HepG2 (cell line): ENCODE measurements around the gene ISCA1. TPM values are rescaled to one million over a fixed set of nuclear protein-coding genes. Genes with fewer than 3 reads are reported as not detected.
A peak's percentile ranks its signal among the peaks of the same experiment; 100 is the strongest.

Experiments
- ASH2L ChIP-seq: fragments of 300-600, 200-600 bp; sonication (generic); IDR thresholded peaks from 2 replicates; pipeline ENCODE4 v1.7.0; 2017; ENCODE audit warnings: low read depth, mild to moderate bottlenecking, moderate library complexity, mixed read lengths, low read length; ENCODE audit not compliant: insufficient read length
- ATM ChIP-seq: fragments of 450-650 bp; IDR thresholded peaks from 2 replicates; pipeline ENCODE4 v1.7.1; 2017; ENCODE audit warnings: mild to moderate bottlenecking, borderline replicate concordance
- CREB1 ChIP-seq, 2 experiments: fragments of 450-650 bp in 1 of 2; IDR thresholded peaks; 2 replicates each; pipeline ENCODE4 v1.6.1; 2016 to 2017; ENCODE audit warnings: control low read depth in 1 of 2, mild to moderate bottlenecking in 1 of 2, missing compliant biosample characterization in 1 of 2, missing genetic modification characterization in 1 of 2
- FOXK2 ChIP-seq: fragments of 450-650 bp; IDR thresholded peaks from 2 replicates; pipeline ENCODE4 v1.6.1; 2016
- GATAD1 ChIP-seq: IDR thresholded peaks from 2 replicates; pipeline ENCODE4 v1.6.1; 2016; ENCODE audit warnings: missing genetic modification reagents, missing compliant biosample characterization
- MED1 ChIP-seq: sonication (generic); formaldehyde crosslinking; IDR thresholded peaks from 2 replicates; pipeline ENCODE4 v1.4.0; 2020; ENCODE audit warnings: missing genetic modification reagents
- MTF2 ChIP-seq: sonication (generic); formaldehyde crosslinking; IDR thresholded peaks from 2 replicates; pipeline ENCODE4 v1.5.0; 2020; ENCODE audit warnings: missing genetic modification reagents, borderline replicate concordance
- RAD21 ChIP-seq: fragments of 450-650 bp; formaldehyde crosslinking; IDR thresholded peaks from 2 replicates; pipeline ENCODE4 v1.5.0; 2020; ENCODE audit warnings: mild to moderate bottlenecking
- RXRB ChIP-seq: IDR thresholded peaks from 2 replicates; pipeline ENCODE4 v1.6.1; 2016; ENCODE audit warnings: borderline replicate concordance, missing genetic modification reagents, missing compliant biosample characterization
- STAG1 ChIP-seq: sonication (generic); formaldehyde crosslinking; IDR thresholded peaks from 2 replicates; pipeline ENCODE4 v1.4.0; 2020; ENCODE audit warnings: missing genetic modification reagents
- THAP11 ChIP-seq: IDR thresholded peaks from 2 replicates; pipeline ENCODE4 v1.6.1; 2016; ENCODE audit warnings: missing biosample characterization, missing genetic modification reagents
- ZNF547 ChIP-seq: sonication (generic); formaldehyde crosslinking; IDR thresholded peaks from 2 replicates; pipeline ENCODE4 v1.5.1; 2020; ENCODE audit warnings: mild to moderate bottlenecking, missing genetic modification reagents
- polyA plus RNA-seq, 8 experiments: library from polyadenylated mRNA; depleted of rRNA in 3 of 8; stranded (reverse) in 7 of 8; unstranded in 1 of 8; fragments of >200 nt; fragmentation: Illumina TruSeq in 4 of 8; extraction: Trizol in 4 of 8; gene quantifications; 2 replicates each; pipeline versions ENCODE4 v1.2.1 to v1.2.3, GENCODE V29; 2011 to 2016; ENCODE audit warnings: low read depth in 4 of 8, missing spikeins in 1 of 8, mixed read lengths in 1 of 8; ENCODE audit not compliant: insufficient read depth in 1 of 8
- total RNA-seq, 5 experiments: library from RNA; depleted of rRNA; stranded (reverse); fragments of >200 nt; fragmentation: Illumina TruSeq; extraction: Trizol; gene quantifications; 2 replicates each; pipeline ENCODE4 v1.2.3, GENCODE V29; 2016; ENCODE audit warnings: low read depth in 1 of 5
- TF ChIP-seq, protein P1 (sequence below): IDR thresholded peaks from 2 replicates; pipeline ENCODE4 v1.6.1; 2016; ENCODE audit warnings: low read depth
- TF ChIP-seq, protein P2 (sequence below): sonication (generic); formaldehyde crosslinking; IDR thresholded peaks from 2 replicates; pipeline ENCODE4 v1.4.0; 2020; ENCODE audit warnings: missing genetic modification reagents
- TF ChIP-seq, protein P3 (sequence below): IDR thresholded peaks from 2 replicates; pipeline ENCODE4 v1.6.1; 2016
- TF ChIP-seq, protein P4 (sequence below): sonication (generic); formaldehyde crosslinking; IDR thresholded peaks from 2 replicates; pipeline ENCODE4 v1.4.0; 2020; ENCODE audit warnings: missing genetic modification reagents
- TF ChIP-seq, protein P5 (sequence below), 2 experiments: sonication (generic) in 1 of 2; formaldehyde crosslinking in 1 of 2; IDR thresholded peaks; 2 replicates each; pipeline versions ENCODE4 v1.4.0 to v1.6.1; 2018 to 2020; ENCODE audit warnings: missing genetic modification reagents in 2 of 2, borderline replicate concordance in 1 of 2, low read depth in 1 of 2, mild to moderate bottlenecking in 1 of 2, missing biosample characterization in 1 of 2
- TF ChIP-seq, protein P6 (sequence below): sonication (generic); formaldehyde crosslinking; IDR thresholded peaks from 2 replicates; pipeline ENCODE4 v1.4.0; 2020; ENCODE audit warnings: missing genetic modification reagents

ISCA1 gene
- total and polyA plus RNA-seq, 2 of the 13 experiments (the other 11 are each of a cell fraction or from before 2014, with no cell fraction given): 29.2 to 40.9 TPM

DNA sequence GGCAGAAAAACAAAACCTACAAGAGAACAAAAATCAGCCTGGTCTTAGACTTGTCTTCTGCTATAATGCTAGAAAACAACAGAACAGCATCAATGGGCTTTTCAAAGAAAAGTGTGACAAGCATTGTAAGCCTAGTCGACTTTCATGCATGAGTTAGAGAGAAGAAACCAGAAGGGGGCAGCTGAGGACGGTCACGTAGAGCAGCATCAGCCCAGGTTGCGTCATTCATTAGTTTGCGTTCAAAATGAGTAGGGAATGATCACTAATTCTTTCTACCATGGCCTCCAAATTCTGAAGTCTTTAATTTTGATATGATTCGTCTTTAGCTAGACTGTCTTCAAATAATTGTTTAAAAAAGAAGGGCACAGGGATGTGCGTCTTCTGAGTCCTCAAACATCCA lies 4.7 kb upstream of the ISCA1 start (continued):
- TF ChIP-seq RAD21 (CRISPR knock-in tag): 0 out of 2 replicates have a peak, but pooled peaks have one; percentile 21
- TF ChIP-seq MED1 (CRISPR knock-in tag): peak; percentile 23; the same call in 1 of the 2 replicates
- TF ChIP-seq RXRB (CRISPR knock-in tag): peak; percentile 55; the same call in 1 of the 2 replicates
- peak; percentile 49 for TF ChIP-seq STAG1 (CRISPR knock-in tag)
- TF ChIP-seq, protein P1, sequence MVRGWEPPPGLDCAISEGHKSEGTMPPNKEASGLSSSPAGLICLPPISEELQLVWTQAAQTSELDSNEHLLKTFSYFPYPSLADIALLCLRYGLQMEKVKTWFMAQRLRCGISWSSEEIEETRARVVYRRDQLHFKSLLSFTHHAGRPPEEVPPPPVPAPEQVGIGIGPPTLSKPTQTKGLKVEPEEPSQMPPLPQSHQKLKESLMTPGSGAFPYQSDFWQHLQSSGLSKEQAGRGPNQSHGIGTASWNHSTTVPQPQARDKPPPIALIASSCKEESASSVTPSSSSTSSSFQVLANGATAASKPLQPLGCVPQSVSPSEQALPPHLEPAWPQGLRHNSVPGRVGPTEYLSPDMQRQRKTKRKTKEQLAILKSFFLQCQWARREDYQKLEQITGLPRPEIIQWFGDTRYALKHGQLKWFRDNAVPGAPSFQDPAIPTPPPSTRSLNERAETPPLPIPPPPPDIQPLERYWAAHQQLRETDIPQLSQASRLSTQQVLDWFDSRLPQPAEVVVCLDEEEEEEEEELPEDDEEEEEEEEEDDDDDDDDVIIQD (CRISPR knock-in tag): 0 out of 2 replicates have a peak, but pooled peaks have one; percentile 49
- TF ChIP-seq ATM: no peak
- TF ChIP-seq, protein P2, sequence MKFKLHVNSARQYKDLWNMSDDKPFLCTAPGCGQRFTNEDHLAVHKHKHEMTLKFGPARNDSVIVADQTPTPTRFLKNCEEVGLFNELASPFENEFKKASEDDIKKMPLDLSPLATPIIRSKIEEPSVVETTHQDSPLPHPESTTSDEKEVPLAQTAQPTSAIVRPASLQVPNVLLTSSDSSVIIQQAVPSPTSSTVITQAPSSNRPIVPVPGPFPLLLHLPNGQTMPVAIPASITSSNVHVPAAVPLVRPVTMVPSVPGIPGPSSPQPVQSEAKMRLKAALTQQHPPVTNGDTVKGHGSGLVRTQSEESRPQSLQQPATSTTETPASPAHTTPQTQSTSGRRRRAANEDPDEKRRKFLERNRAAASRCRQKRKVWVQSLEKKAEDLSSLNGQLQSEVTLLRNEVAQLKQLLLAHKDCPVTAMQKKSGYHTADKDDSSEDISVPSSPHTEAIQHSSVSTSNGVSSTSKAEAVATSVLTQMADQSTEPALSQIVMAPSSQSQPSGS (CRISPR knock-in tag): peak; percentile 66; the same call in 1 of the 2 replicates
- TF ChIP-seq, protein P3, sequence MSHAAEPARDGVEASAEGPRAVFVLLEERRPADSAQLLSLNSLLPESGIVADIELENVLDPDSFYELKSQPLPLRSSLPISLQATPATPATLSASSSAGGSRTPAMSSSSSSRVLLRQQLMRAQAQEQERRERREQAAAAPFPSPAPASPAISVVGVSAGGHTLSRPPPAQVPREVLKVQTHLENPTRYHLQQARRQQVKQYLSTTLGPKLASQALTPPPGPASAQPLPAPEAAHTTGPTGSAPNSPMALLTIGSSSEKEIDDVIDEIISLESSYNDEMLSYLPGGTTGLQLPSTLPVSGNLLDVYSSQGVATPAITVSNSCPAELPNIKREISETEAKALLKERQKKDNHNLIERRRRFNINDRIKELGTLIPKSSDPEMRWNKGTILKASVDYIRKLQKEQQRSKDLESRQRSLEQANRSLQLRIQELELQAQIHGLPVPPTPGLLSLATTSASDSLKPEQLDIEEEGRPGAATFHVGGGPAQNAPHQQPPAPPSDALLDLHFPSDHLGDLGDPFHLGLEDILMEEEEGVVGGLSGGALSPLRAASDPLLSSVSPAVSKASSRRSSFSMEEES (CRISPR knock-in tag): 0 out of 2 replicates have a peak, but pooled peaks have one; percentile 33
- TF ChIP-seq ASH2L: peak; percentile 24
- peak; percentile 52; the same call in 1 of the 2 replicates for TF ChIP-seq CREB1 (IDR thresholded peaks at IDR 0.05)
- no peak for TF ChIP-seq CREB1 (CRISPR knock-in tag; IDR thresholded peaks at IDR 0.05)
- no peak for TF ChIP-seq MTF2 (CRISPR knock-in tag)
- TF ChIP-seq, protein P4, sequence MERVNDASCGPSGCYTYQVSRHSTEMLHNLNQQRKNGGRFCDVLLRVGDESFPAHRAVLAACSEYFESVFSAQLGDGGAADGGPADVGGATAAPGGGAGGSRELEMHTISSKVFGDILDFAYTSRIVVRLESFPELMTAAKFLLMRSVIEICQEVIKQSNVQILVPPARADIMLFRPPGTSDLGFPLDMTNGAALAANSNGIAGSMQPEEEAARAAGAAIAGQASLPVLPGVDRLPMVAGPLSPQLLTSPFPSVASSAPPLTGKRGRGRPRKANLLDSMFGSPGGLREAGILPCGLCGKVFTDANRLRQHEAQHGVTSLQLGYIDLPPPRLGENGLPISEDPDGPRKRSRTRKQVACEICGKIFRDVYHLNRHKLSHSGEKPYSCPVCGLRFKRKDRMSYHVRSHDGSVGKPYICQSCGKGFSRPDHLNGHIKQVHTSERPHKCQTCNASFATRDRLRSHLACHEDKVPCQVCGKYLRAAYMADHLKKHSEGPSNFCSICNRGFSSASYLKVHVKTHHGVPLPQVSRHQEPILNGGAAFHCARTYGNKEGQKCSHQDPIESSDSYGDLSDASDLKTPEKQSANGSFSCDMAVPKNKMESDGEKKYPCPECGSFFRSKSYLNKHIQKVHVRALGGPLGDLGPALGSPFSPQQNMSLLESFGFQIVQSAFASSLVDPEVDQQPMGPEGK (CRISPR knock-in tag): 0 out of 2 replicates have a peak, but pooled peaks have one; percentile 19
- TF ChIP-seq GATAD1 (CRISPR knock-in tag): peak; percentile 38; the same call in 1 of the 2 replicates
- TF ChIP-seq, protein P5, sequence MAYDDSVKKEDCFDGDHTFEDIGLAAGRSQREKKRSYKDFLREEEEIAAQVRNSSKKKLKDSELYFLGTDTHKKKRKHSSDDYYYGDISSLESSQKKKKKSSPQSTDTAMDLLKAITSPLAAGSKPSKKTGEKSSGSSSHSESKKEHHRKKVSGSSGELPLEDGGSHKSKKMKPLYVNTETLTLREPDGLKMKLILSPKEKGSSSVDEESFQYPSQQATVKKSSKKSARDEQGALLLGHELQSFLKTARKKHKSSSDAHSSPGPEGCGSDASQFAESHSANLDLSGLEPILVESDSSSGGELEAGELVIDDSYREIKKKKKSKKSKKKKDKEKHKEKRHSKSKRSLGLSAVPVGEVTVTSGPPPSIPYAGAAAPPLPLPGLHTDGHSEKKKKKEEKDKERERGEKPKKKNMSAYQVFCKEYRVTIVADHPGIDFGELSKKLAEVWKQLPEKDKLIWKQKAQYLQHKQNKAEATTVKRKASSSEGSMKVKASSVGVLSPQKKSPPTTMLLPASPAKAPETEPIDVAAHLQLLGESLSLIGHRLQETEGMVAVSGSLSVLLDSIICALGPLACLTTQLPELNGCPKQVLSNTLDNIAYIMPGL (CRISPR knock-in tag; IDR thresholded peaks at IDR 0.05; ENCODE audit: borderline replicate concordance in 1 of 2, low read depth in 1 of 2): 0 out of 4 replicates have a peak, but pooled peaks of 1 of the 2 experiments have one; percentile 37
- peak; percentile 49; the same call in 1 of the 2 replicates for TF ChIP-seq THAP11 (CRISPR knock-in tag)
- TF ChIP-seq, protein P6, sequence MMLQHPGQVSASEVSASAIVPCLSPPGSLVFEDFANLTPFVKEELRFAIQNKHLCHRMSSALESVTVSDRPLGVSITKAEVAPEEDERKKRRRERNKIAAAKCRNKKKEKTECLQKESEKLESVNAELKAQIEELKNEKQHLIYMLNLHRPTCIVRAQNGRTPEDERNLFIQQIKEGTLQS (CRISPR knock-in tag): peak; percentile 74
- no peak for TF ChIP-seq ZNF547 (CRISPR knock-in tag)
- TF ChIP-seq FOXK2: no peak
